ENCODE measurements around the gene KCNJ16.

GRCh38 chr17:70028978-70029767, 45.9 kb upstream of the KCNJ16 start:
- TF ChIP-seq MAX (IDR thresholded peaks at IDR 0.05) (no peak), RAD21 (IDR thresholded peaks at IDR 0.05; ENCODE audit: low read depth) (no peak)
